GM12865 (cell line): Measurements from ENCODE around the gene TMEM151A.

ENCODE experiments used
- DNase-seq: peaks from one replicate; pipeline ENCODE4 v3.0.0; 2010; ENCODE audit warnings: low read depth
- H3K4me3 ChIP-seq: 2 replicates; pipeline ENCODE4 v1.5.1; 2011; ENCODE audit warnings: mild to moderate bottlenecking, low read depth, low read length, control low read depth
- TF ChIP-seq, protein P1 (sequence below): IDR thresholded peaks from 2 replicates; pipeline ENCODE4 v1.5.1; 2011; ENCODE audit warnings: low read length, control low read depth, low read depth, inconsistent platforms; ENCODE audit not compliant: insufficient read depth; ENCODE audit errors: missing control alignments

TMEM151A gene

GRCh38 chr11:66262696-66263095 is 29.0 kb upstream of the TMEM151A start:
- no peak overlapping the region for H3K4me3 ChIP-seq
- TF ChIP-seq, protein P1, sequence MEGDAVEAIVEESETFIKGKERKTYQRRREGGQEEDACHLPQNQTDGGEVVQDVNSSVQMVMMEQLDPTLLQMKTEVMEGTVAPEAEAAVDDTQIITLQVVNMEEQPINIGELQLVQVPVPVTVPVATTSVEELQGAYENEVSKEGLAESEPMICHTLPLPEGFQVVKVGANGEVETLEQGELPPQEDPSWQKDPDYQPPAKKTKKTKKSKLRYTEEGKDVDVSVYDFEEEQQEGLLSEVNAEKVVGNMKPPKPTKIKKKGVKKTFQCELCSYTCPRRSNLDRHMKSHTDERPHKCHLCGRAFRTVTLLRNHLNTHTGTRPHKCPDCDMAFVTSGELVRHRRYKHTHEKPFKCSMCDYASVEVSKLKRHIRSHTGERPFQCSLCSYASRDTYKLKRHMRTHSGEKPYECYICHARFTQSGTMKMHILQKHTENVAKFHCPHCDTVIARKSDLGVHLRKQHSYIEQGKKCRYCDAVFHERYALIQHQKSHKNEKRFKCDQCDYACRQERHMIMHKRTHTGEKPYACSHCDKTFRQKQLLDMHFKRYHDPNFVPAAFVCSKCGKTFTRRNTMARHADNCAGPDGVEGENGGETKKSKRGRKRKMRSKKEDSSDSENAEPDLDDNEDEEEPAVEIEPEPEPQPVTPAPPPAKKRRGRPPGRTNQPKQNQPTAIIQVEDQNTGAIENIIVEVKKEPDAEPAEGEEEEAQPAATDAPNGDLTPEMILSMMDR, result no peak
- DNase-seq, result no peak

DNA sequence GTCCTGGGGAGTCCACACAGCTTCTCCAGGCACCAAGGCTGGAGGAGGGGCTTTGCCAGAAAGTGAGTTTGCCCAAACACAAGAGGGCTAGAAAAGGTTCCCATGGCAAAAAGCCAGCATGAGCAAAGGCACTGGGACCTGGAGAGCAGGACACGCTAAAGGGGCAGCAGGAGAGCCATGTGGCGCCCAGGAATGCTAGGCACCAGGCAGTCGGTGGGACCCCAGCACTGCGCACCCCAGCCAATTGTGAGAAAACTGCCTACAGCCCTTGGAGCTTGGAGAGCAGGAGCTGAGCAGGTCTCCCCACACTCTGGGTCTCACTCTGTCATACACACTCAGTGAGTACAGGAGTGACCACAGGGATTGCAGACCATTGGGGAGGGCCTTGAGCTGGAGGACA is 28.5 kb upstream of the TMEM151A start:
- TF ChIP-seq, protein P1, result no peak
- DNase-seq, result no peak

GRCh38 chr11:66263785-66264184 is 27.9 kb upstream of the TMEM151A start:
- TF ChIP-seq, protein P1, result no peak
- no peak for DNase-seq
- H3K4me3 ChIP-seq, result no peak overlapping the region

More for the DNA sequence above, 28.5 kb upstream of the TMEM151A start:
- H3K4me3 ChIP-seq, result no peak overlapping the region

GRCh38 chr11:66264383-66264782 is 27.3 kb upstream of the TMEM151A start:
- TF ChIP-seq, protein P1, result no peak
- no peak for DNase-seq
- no peak overlapping the region for H3K4me3 ChIP-seq

DNA sequence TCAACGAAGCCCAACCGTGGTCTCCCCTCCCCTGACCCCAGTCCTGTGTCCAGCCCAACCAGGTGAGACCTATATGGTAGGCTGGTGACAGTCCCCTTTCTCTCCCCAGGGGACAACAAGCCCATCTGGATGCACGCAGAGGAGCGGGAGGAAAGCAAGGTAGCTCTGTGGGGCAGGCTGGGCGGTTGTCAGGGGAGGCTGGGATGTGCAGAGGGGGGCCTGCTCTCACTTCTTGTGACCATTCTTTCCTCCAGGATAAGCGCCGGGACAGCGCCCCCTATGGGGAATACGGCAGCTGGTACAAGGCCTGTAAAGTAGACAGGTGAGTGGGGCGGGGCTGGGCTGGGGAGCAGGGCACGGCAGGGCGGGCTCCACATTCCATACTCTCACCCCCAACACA is 26.8 kb upstream of the TMEM151A start:
- TF ChIP-seq, protein P1, result peak; percentile 49
- peak; percentile 40 for DNase-seq

DNA sequence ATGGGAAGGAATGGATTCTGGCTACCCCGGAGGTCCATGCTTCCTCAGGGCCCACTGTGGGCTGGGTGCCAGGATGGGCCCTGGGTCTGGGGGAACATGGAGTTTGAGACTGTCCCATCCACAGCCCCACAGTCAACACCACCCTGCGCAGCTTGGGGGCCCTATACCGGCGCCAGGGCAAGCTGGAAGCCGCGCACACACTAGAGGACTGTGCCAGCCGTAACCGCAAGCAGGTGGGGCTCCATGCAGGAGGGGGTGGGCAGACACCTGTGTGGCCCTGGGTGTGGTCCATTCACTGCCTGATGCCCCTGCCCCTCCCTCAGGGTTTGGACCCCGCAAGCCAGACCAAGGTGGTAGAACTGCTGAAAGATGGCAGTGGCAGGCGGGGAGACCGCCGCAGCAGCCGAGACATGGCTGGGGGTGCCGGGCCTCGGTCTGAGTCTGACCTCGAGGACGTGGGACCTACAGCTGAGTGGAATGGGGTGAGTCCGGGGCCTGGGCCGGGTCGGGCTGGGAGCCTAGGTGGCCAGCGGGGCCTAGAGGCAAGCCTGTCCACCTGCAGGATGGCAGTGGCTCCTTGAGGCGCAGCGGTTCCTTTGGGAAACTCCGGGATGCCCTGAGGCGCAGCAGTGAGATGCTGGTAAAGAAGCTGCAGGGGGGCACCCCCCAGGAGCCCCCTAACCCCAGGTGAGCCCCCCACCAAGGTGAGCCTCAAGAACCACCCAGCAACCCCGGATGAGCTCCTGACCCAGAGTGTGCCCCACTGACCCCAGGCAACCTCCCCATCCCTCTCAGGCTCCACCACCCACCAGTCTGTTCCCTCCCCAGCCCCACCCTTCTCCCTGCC is 25.9 kb upstream of the TMEM151A start:
- DNase-seq, result no peak
- TF ChIP-seq, protein P1, result no peak
- H3K4me3 ChIP-seq, result no peak overlapping the region

More for the DNA sequence above, 26.8 kb upstream of the TMEM151A start:
- H3K4me3 ChIP-seq, result no peak overlapping the region
